ENCODE data around the gene SPINK4. TPM values are rescaled to one million over a fixed set of nuclear protein-coding genes. Genes with fewer than 3 reads are reported as not detected.

The SPINK4 gene
- total RNA-seq, 1 experiment from 2014 or later: not detected

DNA sequence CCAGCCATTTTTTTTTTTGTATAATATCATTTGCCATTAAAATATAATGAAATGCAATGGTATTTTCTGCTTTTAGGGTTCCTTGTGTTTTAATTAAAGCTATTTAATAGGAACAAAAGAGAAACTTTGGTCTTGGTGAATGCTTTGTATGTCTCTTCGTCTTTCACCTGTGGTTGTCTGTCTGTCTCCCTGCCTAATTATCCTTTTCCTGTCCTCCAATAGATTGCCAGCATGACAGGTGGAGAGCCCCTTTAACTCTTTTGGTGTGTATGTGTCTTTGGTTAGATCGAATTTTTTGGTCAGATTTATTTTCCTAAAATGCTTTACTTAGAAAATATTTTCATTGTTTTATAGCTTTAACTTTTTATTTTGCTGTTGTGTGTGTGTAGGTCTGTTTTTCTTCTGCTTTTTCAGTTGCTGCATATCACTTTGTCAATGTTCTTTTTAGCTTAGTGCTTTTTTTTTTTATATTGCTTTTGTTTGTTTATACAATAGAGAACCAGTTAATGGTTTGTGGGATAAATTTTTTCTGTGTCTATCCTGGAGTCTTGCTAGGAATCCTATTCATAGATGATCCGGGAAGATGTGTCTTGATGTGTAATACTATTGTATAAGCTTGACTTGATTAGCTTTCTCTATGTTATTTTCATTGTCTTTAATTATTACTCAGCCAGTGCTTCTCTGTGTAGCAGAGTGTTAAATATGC, 33.5 kb downstream of the SPINK4 start (continued):
- TF ChIP-seq, protein P1, sequence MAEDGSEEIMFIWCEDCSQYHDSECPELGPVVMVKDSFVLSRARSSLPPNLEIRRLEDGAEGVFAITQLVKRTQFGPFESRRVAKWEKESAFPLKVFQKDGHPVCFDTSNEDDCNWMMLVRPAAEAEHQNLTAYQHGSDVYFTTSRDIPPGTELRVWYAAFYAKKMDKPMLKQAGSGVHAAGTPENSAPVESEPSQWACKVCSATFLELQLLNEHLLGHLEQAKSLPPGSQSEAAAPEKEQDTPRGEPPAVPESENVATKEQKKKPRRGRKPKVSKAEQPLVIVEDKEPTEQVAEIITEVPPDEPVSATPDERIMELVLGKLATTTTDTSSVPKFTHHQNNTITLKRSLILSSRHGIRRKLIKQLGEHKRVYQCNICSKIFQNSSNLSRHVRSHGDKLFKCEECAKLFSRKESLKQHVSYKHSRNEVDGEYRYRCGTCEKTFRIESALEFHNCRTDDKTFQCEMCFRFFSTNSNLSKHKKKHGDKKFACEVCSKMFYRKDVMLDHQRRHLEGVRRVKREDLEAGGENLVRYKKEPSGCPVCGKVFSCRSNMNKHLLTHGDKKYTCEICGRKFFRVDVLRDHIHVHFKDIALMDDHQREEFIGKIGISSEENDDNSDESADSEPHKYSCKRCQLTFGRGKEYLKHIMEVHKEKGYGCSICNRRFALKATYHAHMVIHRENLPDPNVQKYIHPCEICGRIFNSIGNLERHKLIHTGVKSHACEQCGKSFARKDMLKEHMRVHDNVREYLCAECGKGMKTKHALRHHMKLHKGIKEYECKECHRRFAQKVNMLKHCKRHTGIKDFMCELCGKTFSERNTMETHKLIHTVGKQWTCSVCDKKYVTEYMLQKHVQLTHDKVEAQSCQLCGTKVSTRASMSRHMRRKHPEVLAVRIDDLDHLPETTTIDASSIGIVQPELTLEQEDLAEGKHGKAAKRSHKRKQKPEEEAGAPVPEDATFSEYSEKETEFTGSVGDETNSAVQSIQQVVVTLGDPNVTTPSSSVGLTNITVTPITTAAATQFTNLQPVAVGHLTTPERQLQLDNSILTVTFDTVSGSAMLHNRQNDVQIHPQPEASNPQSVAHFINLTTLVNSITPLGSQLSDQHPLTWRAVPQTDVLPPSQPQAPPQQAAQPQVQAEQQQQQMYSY (CRISPR knock-in tag; IDR thresholded peaks at IDR 0.05): no peak
- no peak for TF ChIP-seq ZNF532 (CRISPR knock-in tag; IDR thresholded peaks at IDR 0.05; ENCODE audit: borderline replicate concordance)
- TF ChIP-seq HMGA2 (CRISPR knock-in tag; IDR thresholded peaks at IDR 0.05): no peak
- TF ChIP-seq, protein P2, sequence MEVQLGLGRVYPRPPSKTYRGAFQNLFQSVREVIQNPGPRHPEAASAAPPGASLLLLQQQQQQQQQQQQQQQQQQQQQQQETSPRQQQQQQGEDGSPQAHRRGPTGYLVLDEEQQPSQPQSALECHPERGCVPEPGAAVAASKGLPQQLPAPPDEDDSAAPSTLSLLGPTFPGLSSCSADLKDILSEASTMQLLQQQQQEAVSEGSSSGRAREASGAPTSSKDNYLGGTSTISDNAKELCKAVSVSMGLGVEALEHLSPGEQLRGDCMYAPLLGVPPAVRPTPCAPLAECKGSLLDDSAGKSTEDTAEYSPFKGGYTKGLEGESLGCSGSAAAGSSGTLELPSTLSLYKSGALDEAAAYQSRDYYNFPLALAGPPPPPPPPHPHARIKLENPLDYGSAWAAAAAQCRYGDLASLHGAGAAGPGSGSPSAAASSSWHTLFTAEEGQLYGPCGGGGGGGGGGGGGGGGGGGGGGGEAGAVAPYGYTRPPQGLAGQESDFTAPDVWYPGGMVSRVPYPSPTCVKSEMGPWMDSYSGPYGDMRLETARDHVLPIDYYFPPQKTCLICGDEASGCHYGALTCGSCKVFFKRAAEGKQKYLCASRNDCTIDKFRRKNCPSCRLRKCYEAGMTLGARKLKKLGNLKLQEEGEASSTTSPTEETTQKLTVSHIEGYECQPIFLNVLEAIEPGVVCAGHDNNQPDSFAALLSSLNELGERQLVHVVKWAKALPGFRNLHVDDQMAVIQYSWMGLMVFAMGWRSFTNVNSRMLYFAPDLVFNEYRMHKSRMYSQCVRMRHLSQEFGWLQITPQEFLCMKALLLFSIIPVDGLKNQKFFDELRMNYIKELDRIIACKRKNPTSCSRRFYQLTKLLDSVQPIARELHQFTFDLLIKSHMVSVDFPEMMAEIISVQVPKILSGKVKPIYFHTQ (CRISPR knock-in tag; IDR thresholded peaks at IDR 0.05): no peak
- no peak for TF ChIP-seq ZNF416 (CRISPR knock-in tag; IDR thresholded peaks at IDR 0.05)
- TF ChIP-seq JUN (CRISPR knock-in tag; IDR thresholded peaks at IDR 0.05): no peak
- TF ChIP-seq, protein P3, sequence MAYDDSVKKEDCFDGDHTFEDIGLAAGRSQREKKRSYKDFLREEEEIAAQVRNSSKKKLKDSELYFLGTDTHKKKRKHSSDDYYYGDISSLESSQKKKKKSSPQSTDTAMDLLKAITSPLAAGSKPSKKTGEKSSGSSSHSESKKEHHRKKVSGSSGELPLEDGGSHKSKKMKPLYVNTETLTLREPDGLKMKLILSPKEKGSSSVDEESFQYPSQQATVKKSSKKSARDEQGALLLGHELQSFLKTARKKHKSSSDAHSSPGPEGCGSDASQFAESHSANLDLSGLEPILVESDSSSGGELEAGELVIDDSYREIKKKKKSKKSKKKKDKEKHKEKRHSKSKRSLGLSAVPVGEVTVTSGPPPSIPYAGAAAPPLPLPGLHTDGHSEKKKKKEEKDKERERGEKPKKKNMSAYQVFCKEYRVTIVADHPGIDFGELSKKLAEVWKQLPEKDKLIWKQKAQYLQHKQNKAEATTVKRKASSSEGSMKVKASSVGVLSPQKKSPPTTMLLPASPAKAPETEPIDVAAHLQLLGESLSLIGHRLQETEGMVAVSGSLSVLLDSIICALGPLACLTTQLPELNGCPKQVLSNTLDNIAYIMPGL (CRISPR knock-in tag; IDR thresholded peaks at IDR 0.05): no peak

DNA sequence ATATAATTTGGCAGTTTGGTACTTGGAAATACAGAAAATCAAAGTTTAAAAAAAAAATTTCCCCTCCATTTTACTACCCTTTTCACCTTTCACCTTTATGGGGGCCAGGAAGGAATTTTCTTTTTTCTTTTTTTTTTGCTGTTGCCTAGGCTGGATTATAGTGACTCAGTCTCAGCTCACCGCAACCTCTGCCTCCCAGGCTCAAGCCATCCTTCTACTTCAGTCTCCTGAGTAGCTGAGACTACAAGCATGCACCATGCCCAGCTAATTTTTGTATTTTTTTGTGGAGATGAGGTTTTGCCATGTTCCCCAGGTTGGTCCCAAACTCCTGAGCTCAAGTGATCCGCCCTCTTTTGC, 34.0 kb downstream of the SPINK4 start:
- DNase-seq (ENCODE audit: low spot score) (no peak), ATAC-seq (no peak)
- TF ChIP-seq USF2 (CRISPR knock-in tag; IDR thresholded peaks at IDR 0.05): no peak
- TF ChIP-seq, protein P4, sequence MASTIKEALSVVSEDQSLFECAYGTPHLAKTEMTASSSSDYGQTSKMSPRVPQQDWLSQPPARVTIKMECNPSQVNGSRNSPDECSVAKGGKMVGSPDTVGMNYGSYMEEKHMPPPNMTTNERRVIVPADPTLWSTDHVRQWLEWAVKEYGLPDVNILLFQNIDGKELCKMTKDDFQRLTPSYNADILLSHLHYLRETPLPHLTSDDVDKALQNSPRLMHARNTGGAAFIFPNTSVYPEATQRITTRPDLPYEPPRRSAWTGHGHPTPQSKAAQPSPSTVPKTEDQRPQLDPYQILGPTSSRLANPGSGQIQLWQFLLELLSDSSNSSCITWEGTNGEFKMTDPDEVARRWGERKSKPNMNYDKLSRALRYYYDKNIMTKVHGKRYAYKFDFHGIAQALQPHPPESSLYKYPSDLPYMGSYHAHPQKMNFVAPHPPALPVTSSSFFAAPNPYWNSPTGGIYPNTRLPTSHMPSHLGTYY (CRISPR knock-in tag; IDR thresholded peaks at IDR 0.05): no peak
- no peak for TF ChIP-seq KAT7 (CRISPR knock-in tag; IDR thresholded peaks at IDR 0.05; ENCODE audit: borderline replicate concordance)
- no peak for TF ChIP-seq ZNF138 (CRISPR knock-in tag; conservative IDR thresholded peaks at IDR 0.05)
- TF ChIP-seq JUN (CRISPR knock-in tag; IDR thresholded peaks at IDR 0.05): no peak
- Mint-ChIP-seq H3K4me3 (no peak overlapping the region), H3K36me3 (peaks cover 60% of the 10 kb centered on the region), H3K27me3 (ENCODE audit: low read depth) (no peaks in the 10 kb centered on the region), H3K9me3 (no peaks in the 10 kb centered on the region), H3K27ac (no peak overlapping the region), H3K4me1 (no peaks in the 10 kb centered on the region)
- ChIA-PET POLR2A (interaction anchor here (1.0 kb wide), 1 partner anchor 13 kb away, joined by 4 read pairs; no protein-coding TSS in a partner anchor), CTCF (no interaction called here)
